NCI-H2196 (cell line): Measurements from ENCODE around the gene UCHL1.
"Not testable (repeated sequence)": the region's sequence is repeated elsewhere in the genome, so short reads cannot be mapped to it uniquely, and the experiment has no call there.

ENCODE experiments used
- DNase-seq: peaks from one replicate; lab custom pipeline; 2025; ENCODE audit not compliant: unreplicated experiment; lab: John Stamatoyannopoulos, UW

Gene UCHL1

GRCh38 chr4:41236032-41236431 is 20.7 kb upstream of the UCHL1 start:
- DNase-seq: no peak

GRCh38 chr4:41236508-41236907 is 20.2 kb upstream of the UCHL1 start:
- DNase-seq: no peak

- no peak for DNase-seq
These were observed 14.8 kb upstream of the UCHL1 start for GRCh38 chr4:41241919-41242318.

- DNase-seq: no peak
These were observed 10.7 kb upstream of the UCHL1 start for GRCh38 chr4:41245983-41246382.

GRCh38 chr4:41256131-41256739 is 493 bp upstream of the UCHL1 start:
- no peak for DNase-seq

- DNase-seq: peak; percentile 78
These were observed 651 bp downstream of the UCHL1 start for GRCh38 chr4:41257257-41257901.

GRCh38 chr4:41257906-41258305 is 1.2 kb downstream of the UCHL1 start:
- no peak for DNase-seq

GRCh38 chr4:41258783-41259182 is 2.1 kb downstream of the UCHL1 start:
- peak; percentile 66 for DNase-seq

- DNase-seq: no peak
These were observed 3.5 kb downstream of the UCHL1 start for GRCh38 chr4:41260116-41260733.

- no peak for DNase-seq
These were observed 5.5 kb downstream of the UCHL1 start for GRCh38 chr4:41262198-41262597.

GRCh38 chr4:41264212-41264611 is 7.5 kb downstream of the UCHL1 start:
- no peak for DNase-seq

- no peak for DNase-seq
These were observed 11.3 kb downstream of the UCHL1 start for GRCh38 chr4:41267997-41268396.

GRCh38 chr4:41268721-41269517 is 12.2 kb downstream of the UCHL1 start:
- DNase-seq: no peak

- DNase-seq: no peak
These were observed 13.0 kb downstream of the UCHL1 start for GRCh38 chr4:41269682-41270081.

- not testable (repeated sequence) for DNase-seq
These were observed 19.2 kb downstream of the UCHL1 start for GRCh38 chr4:41275931-41276330.

- no peak for DNase-seq
These were observed 23.3 kb downstream of the UCHL1 start for GRCh38 chr4:41280010-41280409.

GRCh38 chr4:41281038-41281634 is 24.4 kb downstream of the UCHL1 start:
- DNase-seq: peak; percentile 86

- no peak for DNase-seq
These were observed 25.6 kb downstream of the UCHL1 start for GRCh38 chr4:41282366-41282765.

GRCh38 chr4:41285202-41285863 is 28.6 kb downstream of the UCHL1 start:
- DNase-seq: no peak

- DNase-seq: no peak
These were observed 29.1 kb downstream of the UCHL1 start for GRCh38 chr4:41285864-41286235.

- no peak for DNase-seq
These were observed 30.3 kb downstream of the UCHL1 start for GRCh38 chr4:41287005-41287404.
